Testis (tissue), 3 donors: Measurements from ENCODE around the gene SHROOM3. TPM values are rescaled to one million over a fixed set of nuclear protein-coding genes. Genes with fewer than 3 reads are reported as not detected.

Source experiments
- DNase-seq: peaks from one replicate; pipeline ENCODE4 v3.0.0-alpha.2; 2019
- H3K27ac ChIP-seq, 2 donors: fragments of 200-600 bp; sonication (generic); one replicate each; pipeline ENCODE4 v1.5.1; 2019
- H3K27me3 ChIP-seq: fragments of 200-600 bp; sonication (generic); one replicate; pipeline ENCODE4 v1.5.1; 2019
- H3K36me3 ChIP-seq: fragments of 200-600 bp; sonication (generic); one replicate; pipeline ENCODE4 v1.5.1; 2017; ENCODE audit warnings: low read depth; ENCODE audit errors: missing control alignments
- H3K4me1 ChIP-seq: fragments of 200-600 bp; sonication (generic); one replicate; pipeline ENCODE4 v1.5.1; 2019
- H3K4me3 ChIP-seq, 2 donors: fragments of 200-600 bp; sonication (generic); one replicate each; pipeline ENCODE4 v1.5.1; 2017 to 2019
- H3K9me3 ChIP-seq: fragments of 200-600 bp; sonication (generic); one replicate; pipeline ENCODE4 v1.5.1; 2017
- POLR2A ChIP-seq: fragments of 450-650 bp; IDR thresholded peaks from one replicate; pipeline ENCODE4 v1.6.1; 2017; ENCODE audit warnings: antibody characterized with exemption, mild to moderate bottlenecking, moderate library complexity
- WGBS, 2 donors: methylation state at CpG; one replicate each; pipeline ENCODE4 v1.1.5; 2018; 5-methylcytosine and 5-hydroxymethylcytosine counted together
- intact Hi-C: fragments of 100-400 bp; cut with DNase I; formaldehyde crosslinking; loops from one replicate; pipeline ENCODE4 v1.15.1; 2023; ENCODE audit warnings: low total_unique reads
- polyA plus RNA-seq: library from polyadenylated mRNA; stranded (reverse); fragments of 350-450 nt; fragmentation: Illumina TruSeq; extraction: RNeasy Lipid Tissue Mini Kit (QIAGEN cat#74804); gene quantifications from one replicate; pipeline ENCODE4 v1.2.3, GENCODE V29; 2014; ENCODE audit warnings: low read depth, low replicate concordance; ENCODE audit not compliant: insufficient read depth
- total RNA-seq, 2 donors: library from RNA; depleted of rRNA; stranded (reverse); fragments of >200 nt; gene quantifications; one replicate each; pipeline ENCODE4 v1.2.3, GENCODE V29; 2016
- TF ChIP-seq, protein P1 (sequence below), 3 experiments: fragments of 450-650 bp in 2 of 3; fragments of 200-600 bp in 1 of 3; sonication (generic) in 1 of 3; IDR thresholded peaks; one replicate each; pipeline ENCODE4 v1.5.1; 2016 to 2019; ENCODE audit warnings: antibody characterized with exemption in 3 of 3, mild to moderate bottlenecking in 2 of 3, moderate library complexity in 1 of 3

The SHROOM3 gene
- total and polyA plus RNA-seq, 3 donors from 2014 or later = 3.9 to 7.2 (median 6.4) TPM

DNA sequence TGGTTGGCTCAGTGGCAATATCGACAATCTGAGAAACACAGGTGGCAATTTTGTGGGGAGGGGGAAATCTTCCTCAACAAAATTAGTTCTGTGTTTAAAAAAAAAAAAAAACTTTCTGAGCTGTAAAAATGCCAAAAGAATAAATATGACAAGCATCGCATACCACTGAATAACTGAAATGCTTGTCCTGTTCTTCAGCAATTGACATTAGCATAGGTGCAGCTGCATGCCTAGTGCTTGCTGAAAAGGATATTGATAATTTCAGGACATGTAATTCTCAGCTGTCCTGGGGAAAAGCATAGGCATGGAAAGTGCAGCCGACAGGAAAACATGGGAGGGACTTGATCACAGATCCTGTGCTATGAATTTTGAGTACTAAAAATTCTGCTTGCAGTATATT is 315.7 kb downstream of the SHROOM3 start:
- no peaks in the 10 kb centered on the region for H3K4me1 ChIP-seq

DNA sequence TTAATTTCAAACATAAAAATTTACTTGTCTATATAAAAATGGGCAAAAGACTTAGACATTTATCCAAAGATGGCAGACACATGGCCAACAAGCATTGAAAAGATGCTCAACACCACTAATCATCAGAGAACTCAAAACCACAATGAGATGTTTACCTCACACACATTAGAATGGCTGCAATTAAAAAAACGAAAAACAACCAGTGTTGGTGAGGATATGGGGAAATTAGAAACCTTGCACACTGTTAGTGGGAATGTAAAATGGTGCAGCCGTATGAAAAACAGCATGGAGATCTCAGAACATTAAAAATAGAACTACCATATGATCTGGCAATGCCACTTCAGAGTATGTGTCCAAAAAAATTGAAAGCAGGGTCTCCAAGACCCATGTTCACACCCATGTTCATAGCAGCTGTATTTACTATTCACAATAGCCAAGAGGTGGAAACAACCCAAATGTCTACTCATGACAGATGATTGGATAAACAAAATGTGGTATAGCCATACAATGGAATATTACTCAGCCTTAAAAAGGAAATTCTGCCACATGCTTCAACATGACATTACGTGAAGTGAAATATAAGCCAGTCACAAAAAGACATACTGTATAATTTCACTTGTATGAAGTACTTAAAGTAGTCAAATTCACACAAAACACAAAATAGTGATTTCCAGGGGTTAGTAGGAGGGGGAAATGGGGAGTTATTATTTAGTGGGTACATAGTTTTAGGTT is 316.7 kb downstream of the SHROOM3 start:
- Histone ChIP-seq H3K27me3 (no peaks in the 10 kb centered on the region), H3K9me3 (no peaks in the 10 kb centered on the region), H3K27ac (no peak overlapping the region), H3K36me3 (no peaks in the 10 kb centered on the region), H3K4me1 (no peaks in the 10 kb centered on the region), H3K4me3 (no peak overlapping the region)
- TF ChIP-seq, protein P1, sequence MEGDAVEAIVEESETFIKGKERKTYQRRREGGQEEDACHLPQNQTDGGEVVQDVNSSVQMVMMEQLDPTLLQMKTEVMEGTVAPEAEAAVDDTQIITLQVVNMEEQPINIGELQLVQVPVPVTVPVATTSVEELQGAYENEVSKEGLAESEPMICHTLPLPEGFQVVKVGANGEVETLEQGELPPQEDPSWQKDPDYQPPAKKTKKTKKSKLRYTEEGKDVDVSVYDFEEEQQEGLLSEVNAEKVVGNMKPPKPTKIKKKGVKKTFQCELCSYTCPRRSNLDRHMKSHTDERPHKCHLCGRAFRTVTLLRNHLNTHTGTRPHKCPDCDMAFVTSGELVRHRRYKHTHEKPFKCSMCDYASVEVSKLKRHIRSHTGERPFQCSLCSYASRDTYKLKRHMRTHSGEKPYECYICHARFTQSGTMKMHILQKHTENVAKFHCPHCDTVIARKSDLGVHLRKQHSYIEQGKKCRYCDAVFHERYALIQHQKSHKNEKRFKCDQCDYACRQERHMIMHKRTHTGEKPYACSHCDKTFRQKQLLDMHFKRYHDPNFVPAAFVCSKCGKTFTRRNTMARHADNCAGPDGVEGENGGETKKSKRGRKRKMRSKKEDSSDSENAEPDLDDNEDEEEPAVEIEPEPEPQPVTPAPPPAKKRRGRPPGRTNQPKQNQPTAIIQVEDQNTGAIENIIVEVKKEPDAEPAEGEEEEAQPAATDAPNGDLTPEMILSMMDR (IDR thresholded peaks at IDR 0.05) = no peak
- no peak for TF ChIP-seq POLR2A
- WGBS, 2 donors = 93 to 96% methylated on average over 3 of the region's 3 CpGs
- intact Hi-C loops = no loop called here
- DNase-seq = no peak

More for the DNA sequence above, 315.7 kb downstream of the SHROOM3 start:
- Histone ChIP-seq H3K27ac (no peak overlapping the region), H3K4me3 (no peak overlapping the region), H3K27me3 (no peaks in the 10 kb centered on the region), H3K36me3 (no peaks in the 10 kb centered on the region), H3K9me3 (no peaks in the 10 kb centered on the region)
- intact Hi-C loops = no loop called here
- TF ChIP-seq POLR2A = no peak
- TF ChIP-seq, protein P1 (IDR thresholded peaks at IDR 0.05) = no peak
- WGBS, 2 donors = 87 to 93% methylated on average over 3 of the region's 3 CpGs
- no peak for DNase-seq

DNA sequence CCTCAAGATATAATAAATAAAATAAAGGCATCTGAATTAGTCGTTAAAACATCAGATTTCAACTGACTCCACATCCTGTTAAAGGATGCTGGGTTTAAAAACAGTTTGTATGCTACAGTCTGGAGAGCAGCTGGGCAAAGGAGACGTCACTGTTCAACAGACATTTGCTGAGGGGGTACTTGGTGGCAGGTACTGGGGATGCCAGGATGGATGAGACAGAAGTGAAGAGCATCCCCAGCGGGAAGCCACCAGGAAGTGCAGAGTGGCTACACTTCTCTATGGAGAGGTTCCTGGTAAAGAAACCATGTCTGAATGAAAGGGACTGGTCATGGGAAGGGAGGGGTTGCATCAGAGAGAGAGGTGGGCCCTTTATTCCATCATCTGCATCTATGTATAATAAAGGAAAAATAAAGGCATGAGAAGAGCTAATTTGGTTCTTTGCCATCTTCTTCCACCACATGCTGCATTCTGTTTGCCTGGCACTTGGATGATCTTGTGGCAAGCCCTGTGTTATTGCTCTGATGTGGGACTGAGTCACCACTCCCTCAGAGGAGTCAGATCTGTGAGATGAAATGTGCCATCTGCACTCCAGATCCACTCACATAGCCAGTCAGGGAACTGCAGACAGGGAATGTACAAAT is 318.0 kb downstream of the SHROOM3 start:
- H3K4me3 ChIP-seq = no peak overlapping the region
- no peaks in the 10 kb centered on the region for H3K27me3 ChIP-seq
- H3K36me3 ChIP-seq = no peaks in the 10 kb centered on the region
- no peak overlapping the region for H3K27ac ChIP-seq
- intact Hi-C loops = no loop called here
- DNase-seq = no peak
- TF ChIP-seq, protein P1 (IDR thresholded peaks at IDR 0.05) = no peak
- TF ChIP-seq POLR2A = no peak
- H3K4me1 ChIP-seq = peaks cover 2% of the 10 kb centered on the region
- no peaks in the 10 kb centered on the region for H3K9me3 ChIP-seq
- WGBS, 2 donors = 57 to 61% methylated on average over 3 of the region's 3 CpGs

DNA sequence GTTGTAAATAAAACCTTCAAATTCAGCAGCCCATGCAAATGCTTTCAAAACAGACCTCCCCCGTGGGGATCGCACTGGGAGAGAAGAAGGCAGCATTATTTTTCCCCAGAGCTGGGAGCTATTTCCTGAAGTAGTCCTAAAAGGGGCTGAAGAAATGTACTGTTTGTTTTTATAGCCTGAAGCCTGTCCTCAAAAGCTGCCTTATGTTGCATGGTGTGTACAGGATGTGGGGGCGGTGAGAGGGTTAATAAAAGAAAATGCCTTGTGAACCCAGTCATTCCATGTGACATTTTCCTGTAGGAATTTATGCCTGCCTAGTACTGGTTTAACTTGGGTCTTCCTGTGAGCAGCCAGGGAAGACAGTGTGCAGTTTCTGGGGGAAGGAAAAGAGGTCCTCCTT is 318.8 kb downstream of the SHROOM3 start:
- Histone ChIP-seq H3K27me3 (no peaks in the 10 kb centered on the region), H3K4me1 (peaks cover 8% of the 10 kb centered on the region), H3K4me3 (no peak overlapping the region), H3K36me3 (no peaks in the 10 kb centered on the region), H3K27ac (no peak overlapping the region), H3K9me3 (no peaks in the 10 kb centered on the region)
- intact Hi-C loops = no loop called here
- no peak for DNase-seq
- WGBS, 2 donors = 29 to 36% methylated on average over 3 of the region's 3 CpGs
- TF ChIP-seq POLR2A = no peak
- TF ChIP-seq, protein P1 (IDR thresholded peaks at IDR 0.05) = no peak
